ENCODE results near the gene LRRC61.

Gene LRRC61

GRCh38 chr7:150371996-150372270, 48.8 kb downstream of the LRRC61 start:
- no peak for DNase-seq

GRCh38 chr7:150372271-150373048, 49.3 kb downstream of the LRRC61 start:
- DNase-seq, result no peak

- DNase-seq, result no peak
These were observed 50.1 kb downstream of the LRRC61 start for GRCh38 chr7:150373049-150373801.

- no peak for DNase-seq
These were observed 50.9 kb downstream of the LRRC61 start for GRCh38 chr7:150374026-150374425.

GRCh38 chr7:150374472-150374871, 51.3 kb downstream of the LRRC61 start:
- DNase-seq, result no peak

GRCh38 chr7:150375662-150376521, 52.7 kb downstream of the LRRC61 start:
- no peak for DNase-seq

GRCh38 chr7:150376560-150376959, 53.4 kb downstream of the LRRC61 start:
- DNase-seq, result no peak

GRCh38 chr7:150377196-150377595, 54.0 kb downstream of the LRRC61 start:
- DNase-seq, result peak; percentile 44 to 76

GRCh38 chr7:150377635-150378034, 54.5 kb downstream of the LRRC61 start:
- no peak for DNase-seq

GRCh38 chr7:150378115-150378852, 55.1 kb downstream of the LRRC61 start:
- peak; percentile 41 to 72 for DNase-seq

- DNase-seq, result peak; percentile 96 to 97
These were observed 55.8 kb downstream of the LRRC61 start, which contains the start of gene ZNF775 for GRCh38 chr7:150378853-150379440. Gene ZNF775 (plus strand): TSS chr7:150379330. CDS start chr7:150388471, 9,141 bp downstream.

GRCh38 chr7:150379441-150380379, 56.6 kb downstream of the LRRC61 start:
- DNase-seq, result peak in 1 of 2 donors; percentile 27

- no peak for DNase-seq
These were observed 57.3 kb downstream of the LRRC61 start for GRCh38 chr7:150380463-150380862.

GRCh38 chr7:150381096-150381495, 57.9 kb downstream of the LRRC61 start:
- no peak for DNase-seq

GRCh38 chr7:150381785-150382122, 58.6 kb downstream of the LRRC61 start:
- DNase-seq, result no peak

GRCh38 chr7:150382123-150382843, 59.1 kb downstream of the LRRC61 start:
- DNase-seq, result no peak

- no peak for DNase-seq
These were observed 59.7 kb downstream of the LRRC61 start for GRCh38 chr7:150382844-150383225.

- no peak for DNase-seq
These were observed 60.7 kb downstream of the LRRC61 start for GRCh38 chr7:150383710-150384397.

- peak; percentile 45 to 48 for DNase-seq
These were observed 61.5 kb downstream of the LRRC61 start for GRCh38 chr7:150384406-150385301.
